H1 (cell line): Measurements from ENCODE around the gene ZNF576. TPM values are rescaled to one million over a fixed set of nuclear protein-coding genes. Genes with fewer than 3 reads are reported as not detected.

Experiments used
- CTCF ChIA-PET: fragments of 300-600 bp; sonication (Branson Sonifier 250); formaldehyde crosslinking; loops from one replicate; lab custom pipeline; 2021; ENCODE audit not compliant: partially characterized antibody; lab: Charles Lee
- POLR2A ChIA-PET: fragments of 300-600 bp; sonication (Branson Sonifier 250); formaldehyde crosslinking; loops from one replicate; lab custom pipeline; 2021; ENCODE audit warnings: inconsistent platforms; ENCODE audit not compliant: partially characterized antibody; lab: Charles Lee
- DNase-seq, 2 experiments: peaks; one replicate each; pipeline versions ENCODE4 v3.0.0 to v3.0.0-alpha.2; 2010 to 2022; ENCODE audit warnings: low spot score in 2 of 2, low read depth in 1 of 2, mixed read lengths in 1 of 2
- FAIRE-seq: peaks from 2 replicates; lab custom pipeline; 2011; peaks lifted over from hg19 to GRCh38; lab: Jason Lieb, UNC
- H2AFZ ChIP-seq: 2 replicates; pipeline ENCODE4 v1.8.1; 2012; ENCODE audit warnings: low read length, inconsistent platforms
- H2AK5ac ChIP-seq: 2 replicates; pipeline ENCODE4 v1.6.1; 2013; ENCODE audit warnings: low read depth, low read length
- H2BK120ac ChIP-seq: replicated peaks from 2 replicates; pipeline ENCODE3; 2013; ENCODE audit warnings: low read depth, low read length, inconsistent platforms
- H2BK12ac ChIP-seq: 2 replicates; pipeline ENCODE4 v1.6.1; 2013; ENCODE audit warnings: low read depth, low read length
- H2BK15ac ChIP-seq: 2 replicates; pipeline ENCODE4 v1.6.1; 2013; ENCODE audit warnings: low read length
- H2BK20ac ChIP-seq: 2 replicates; pipeline ENCODE4 v1.6.1; 2013; ENCODE audit warnings: low read length
- H2BK5ac ChIP-seq: 2 replicates; pipeline ENCODE4 v1.6.1; 2013; ENCODE audit warnings: low read depth, low read length
- H3K14ac ChIP-seq: 2 replicates; pipeline ENCODE4 v1.6.1; 2013; ENCODE audit warnings: inconsistent platforms; ENCODE audit not compliant: insufficient read length
- H3K18ac ChIP-seq: 2 replicates; pipeline ENCODE4 v1.6.1; 2013; ENCODE audit warnings: low read length; ENCODE audit errors: extremely low read depth
- H3K23ac ChIP-seq: 2 replicates; pipeline ENCODE4 v1.6.1; 2013; ENCODE audit warnings: inconsistent platforms; ENCODE audit not compliant: insufficient read length
- H3K23me2 ChIP-seq: 2 replicates; pipeline ENCODE4 v1.6.1; 2013; ENCODE audit warnings: low read depth, low read length
- H3K27ac ChIP-seq: 2 replicates; pipeline ENCODE4 v1.6.1; 2011; ENCODE audit warnings: low read depth, low read length, inconsistent platforms
- H3K27me3 ChIP-seq, 4 experiments: replicated peaks in 1 of 4; 1 replicate in 1 of 4; 2 replicates in 3 of 4; pipeline versions ENCODE4 v1.6.1 to v1.8.1; 2011 to 2013; ENCODE audit warnings: low read length in 3 of 4, mild to moderate bottlenecking in 3 of 4, inconsistent platforms in 2 of 4, mixed read lengths in 2 of 4, moderate library complexity in 1 of 4; ENCODE audit not compliant: control insufficient read depth in 3 of 4, insufficient read depth in 3 of 4; ENCODE audit errors: extremely low read depth in 1 of 4
- H3K36me3 ChIP-seq, 4 experiments: 2 replicates each; pipeline versions ENCODE4 v1.6.1 to v1.8.1; 2011 to 2013; ENCODE audit warnings: mild to moderate bottlenecking in 4 of 4, low read length in 3 of 4, moderate library complexity in 2 of 4, control low read depth in 1 of 4, inconsistent platforms in 1 of 4; ENCODE audit not compliant: insufficient read depth in 4 of 4, control insufficient read depth in 2 of 4
- H3K4ac ChIP-seq: replicated peaks from 2 replicates; pipeline ENCODE3; 2013; ENCODE audit warnings: low read length, low read depth, mixed read lengths, inconsistent platforms; ENCODE audit not compliant: insufficient read length
- H3K4me1 ChIP-seq, 4 experiments: replicated peaks in 1 of 4; 1 replicate in 1 of 4; 2 replicates in 3 of 4; pipeline versions ENCODE4 v1.6.1 to v1.8.1; 2011 to 2013; ENCODE audit warnings: low read length in 3 of 4, inconsistent platforms in 2 of 4, mixed read lengths in 1 of 4; ENCODE audit not compliant: insufficient read depth in 4 of 4, control insufficient read depth in 3 of 4
- H3K4me2 ChIP-seq, 2 experiments: 2 replicates each; pipeline versions ENCODE4 v1.6.1 to v1.8.1; 2011 to 2013; ENCODE audit warnings: low read depth in 2 of 2, low read length in 2 of 2, control low read depth in 1 of 2, inconsistent platforms in 1 of 2, mild to moderate bottlenecking in 1 of 2; ENCODE audit not compliant: insufficient read depth in 1 of 2
- H3K4me3 ChIP-seq, 4 experiments: fragments of 200-600, 300-600 bp in 1 of 4; sonication (generic), shearing (Covaris generic), sonication (Bioruptor Twin) in 1 of 4; 2 replicates each; pipeline versions ENCODE4 v1.5.1 to v1.8.1; 2011 to 2016; ENCODE audit warnings: low read length in 4 of 4, low read depth in 3 of 4, control low read depth in 2 of 4, inconsistent platforms in 2 of 4, mild to moderate bottlenecking in 2 of 4, mixed read lengths in 1 of 4, moderate library complexity in 1 of 4; ENCODE audit not compliant: insufficient read depth in 2 of 4; ENCODE audit errors: extremely low read depth in 1 of 4
- H3K56ac ChIP-seq: replicated peaks from 2 replicates; pipeline ENCODE3; 2013; ENCODE audit warnings: low read depth, mild to moderate bottlenecking, mixed read lengths, low read length, inconsistent platforms; ENCODE audit not compliant: insufficient read length
- H3K79me1 ChIP-seq: 2 replicates; pipeline ENCODE4 v1.6.1; 2013; ENCODE audit warnings: low read depth, low read length, control low read depth
- H3K79me2 ChIP-seq, 2 experiments: 2 replicates each; pipeline versions ENCODE4 v1.6.1 to v1.8.1; 2012 to 2013; ENCODE audit warnings: low read length in 2 of 2, mild to moderate bottlenecking in 2 of 2, inconsistent platforms in 1 of 2; ENCODE audit not compliant: insufficient read depth in 2 of 2, control insufficient read depth in 1 of 2
- H3K9ac ChIP-seq, 4 experiments: replicated peaks in 1 of 4; 1 replicate in 1 of 4; 2 replicates in 3 of 4; pipeline versions ENCODE4 v1.6.1 to v1.8.1; 2011 to 2013; ENCODE audit warnings: low read depth in 3 of 4, low read length in 3 of 4, control low read depth in 2 of 4, mild to moderate bottlenecking in 2 of 4, moderate library complexity in 2 of 4, inconsistent platforms in 1 of 4; ENCODE audit errors: extremely low read depth in 1 of 4
- H3K9me3 ChIP-seq, 2 experiments: 2 replicates each; pipeline versions ENCODE4 v1.6.1 to v1.8.1; 2012 to 2013; ENCODE audit warnings: mild to moderate bottlenecking in 2 of 2, moderate library complexity in 2 of 2, control low read depth in 1 of 2, inconsistent platforms in 1 of 2, low read depth in 1 of 2, low read length in 1 of 2, mixed read lengths in 1 of 2; ENCODE audit not compliant: insufficient read depth in 2 of 2
- H4K20me1 ChIP-seq, 2 experiments: replicated peaks in 1 of 2; 2 replicates each; pipeline versions ENCODE3 to v1.8.1; 2011 to 2013; ENCODE audit warnings: inconsistent platforms in 2 of 2, low read length in 2 of 2, mild to moderate bottlenecking in 1 of 2; ENCODE audit not compliant: insufficient read depth in 2 of 2, control insufficient read depth in 1 of 2
- H4K5ac ChIP-seq: 2 replicates; pipeline ENCODE4 v1.6.1; 2013; ENCODE audit warnings: low read length, low read depth, mixed read lengths, inconsistent platforms; ENCODE audit not compliant: insufficient read length
- H4K8ac ChIP-seq: 2 replicates; pipeline ENCODE4 v1.8.0; 2013; ENCODE audit warnings: mild to moderate bottlenecking, moderate library complexity, low read length, inconsistent platforms; ENCODE audit not compliant: insufficient read depth; ENCODE audit errors: extremely low read depth
- H4K91ac ChIP-seq: replicated peaks from 2 replicates; pipeline ENCODE3; 2013; ENCODE audit warnings: low read length, mixed read lengths, inconsistent platforms; ENCODE audit not compliant: insufficient read length
- ASH2L ChIP-seq: fragments of 200-600, 300-600 bp; sonication (generic); IDR thresholded peaks from one replicate; pipeline ENCODE4 v1.7.1; 2017; ENCODE audit warnings: low read length
- ATF3 ChIP-seq: IDR thresholded peaks from 2 replicates; pipeline ENCODE4 v1.6.1; 2011; ENCODE audit warnings: low read depth, mild to moderate bottlenecking, low read length; ENCODE audit not compliant: insufficient read depth
- CREB1 ChIP-seq: IDR thresholded peaks from 2 replicates; pipeline ENCODE4 v1.6.1; 2012; ENCODE audit warnings: inconsistent platforms
- HDAC2 ChIP-seq, 2 experiments: fragments of 300-600 bp in 1 of 2; sonication (generic) in 1 of 2; IDR thresholded peaks; 2 replicates each; pipeline ENCODE4 v1.6.1; 2011 to 2012; ENCODE audit warnings: low read depth in 2 of 2, low read length in 2 of 2, mild to moderate bottlenecking in 2 of 2, moderate library complexity in 2 of 2, borderline replicate concordance in 1 of 2, inconsistent platforms in 1 of 2
- POLR2A ChIP-seq, 2 experiments: IDR thresholded peaks; 1 replicate in 1 of 2; 2 replicates in 1 of 2; pipeline ENCODE4 v1.6.1; 2011; ENCODE audit warnings: low read depth in 2 of 2, low read length in 2 of 2, mild to moderate bottlenecking in 2 of 2; ENCODE audit errors: control extremely low read depth in 1 of 2
- RAD21 ChIP-seq, 2 experiments: IDR thresholded peaks in 1 of 2; conservative IDR thresholded peaks in 1 of 2; 2 replicates each; pipeline ENCODE4 v1.6.1; 2011; ENCODE audit warnings: low read depth in 2 of 2, low read length in 2 of 2, improper control_type of control experiment in 1 of 2, inconsistent platforms in 1 of 2, mild to moderate bottlenecking in 1 of 2, moderate library complexity in 1 of 2
- RFX5 ChIP-seq: IDR thresholded peaks from 2 replicates; pipeline ENCODE4 v1.6.1; 2011; ENCODE audit warnings: low read depth, low read length, improper control_type of control experiment, borderline replicate concordance
- SP1 ChIP-seq: IDR thresholded peaks from 2 replicates; pipeline ENCODE4 v1.6.1; 2011; ENCODE audit warnings: low read depth, low read length
- WGBS, 2 experiments: shearing (Covaris generic) in 1 of 2; methylation state at CpG; one replicate each; pipeline versions ENCODE4 v1.1.6 to v1.1.7; 2013 to 2015; ENCODE audit warnings: low lambda C conversion rate in 2 of 2, mixed read lengths in 2 of 2, inconsistent platforms in 1 of 2, low coverage in 1 of 2, missing lambda C conversion rate in 1 of 2; ENCODE audit not compliant: insufficient replicate concordance in 2 of 2, insufficient coverage in 1 of 2, insufficient read length in 1 of 2; ENCODE audit errors: extremely low coverage in 1 of 2, missing lambda C conversion rate in 1 of 2; 5-methylcytosine and 5-hydroxymethylcytosine counted together
- polyA plus RNA-seq, 7 experiments: library from polyadenylated mRNA; depleted of rRNA in 3 of 7; stranded (reverse) in 5 of 7; unstranded in 2 of 7; fragments of >200 nt in 5 of 7; fragments of 200-250 nt in 2 of 7; gene quantifications; 1 replicate in 5 of 7; 2 replicates in 1 of 7; 4 replicates in 1 of 7; pipeline versions ENCODE4 v1.2.1 to v1.2.3, GENCODE V29; 2011 to 2013; ENCODE audit warnings: missing spikeins in 2 of 7, mixed read lengths in 2 of 7
- total RNA-seq: library from RNA; stranded (reverse); fragmentation: NEBNext Ultra II Directional; extraction: Animal tissue kit (Norgen Biotek cat#: 25700); gene quantifications from 2 replicates; pipeline ENCODE4 v1.2.1, GENCODE V29; 2021
- TF ChIP-seq, protein P1 (sequence below): IDR thresholded peaks from 2 replicates; pipeline ENCODE4 v1.6.1; 2011; ENCODE audit warnings: low read length, improper control_type of control experiment

The ZNF576 gene
- total and polyA plus RNA-seq, 2 of the 8 experiments (the other 6 are each of a cell fraction or from before 2014, with no cell fraction given): 13.6 to 32.4 TPM

DNA sequence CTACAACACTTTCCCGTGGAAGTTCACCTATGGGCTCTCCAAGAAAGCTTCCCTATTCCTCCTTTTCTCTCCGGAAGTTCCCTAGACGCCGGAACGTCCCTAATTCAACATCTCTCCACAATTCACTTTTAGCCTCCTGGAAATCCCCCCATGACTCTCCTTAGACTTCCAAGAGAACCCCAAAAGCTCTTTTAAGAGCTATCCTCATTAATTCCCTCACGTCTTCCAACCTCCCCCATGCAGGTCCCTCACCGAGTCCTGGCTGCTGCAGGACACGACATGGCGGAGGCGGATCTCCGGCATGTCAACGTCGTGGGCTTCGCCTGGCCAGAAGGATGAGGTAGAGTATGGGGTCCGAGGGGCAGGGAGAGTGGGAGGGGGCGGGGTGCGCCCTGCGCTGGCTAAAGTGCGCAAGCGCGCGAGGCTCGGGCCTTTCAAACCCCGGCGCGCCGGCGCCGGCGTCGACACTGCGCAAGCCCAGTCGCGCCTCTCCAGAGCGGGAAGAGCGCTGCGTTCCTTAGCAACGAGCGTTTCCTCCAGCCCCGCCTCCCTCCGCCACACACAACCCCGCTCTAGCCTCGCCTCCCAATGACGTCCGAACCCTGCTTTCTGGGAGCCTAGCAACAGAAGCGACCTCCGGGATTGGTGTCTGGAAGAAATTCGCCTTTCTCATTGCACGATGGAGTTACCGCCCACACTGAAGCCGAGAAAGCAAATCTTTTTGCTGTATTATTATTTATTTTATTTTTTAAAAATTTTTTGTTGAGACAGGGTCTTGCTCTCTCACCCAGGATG, 21.0 kb upstream of the ZNF576 start, which contains the start of the genes PINLYP and XRCC1:
PINLYP (plus strand) TSS at position 646 of the 795 bp plus-strand sequence. CDS start 1,391 bp downstream, outside the sequence.
XRCC1 (minus strand) TSS at position 372 of the 795 bp plus-strand sequence; CDS start at position 303, 69 bp downstream.
- POLR2A ChIA-PET: interaction anchor here (1.0 to 5.2 kb wide), 7 partner anchors 10 to 42 kb away, joined by 3 to 36 read pairs (median 5); partner anchors contain the start of genes IRGQ, ZNF575 and ZNF576
- H3K56ac ChIP-seq: no peak within 1 kb of the TSS
- H2AFZ ChIP-seq: no peak within 1 kb of the TSS; the same call in 1 of the 2 replicates
- TF ChIP-seq SP1 (peak; percentile 62; the same call in 1 of the 2 replicates), ASH2L (peak; percentile 41), RFX5 (peak; percentile 92), HDAC2 (IDR thresholded peaks at IDR 0.05; ENCODE audit: borderline replicate concordance in 1 of 2, low read depth in 2 of 2, low read length in 2 of 2) (no peak), CREB1 (peak; percentile 94), RAD21 (IDR thresholded peaks at IDR 0.05 in 1 of 2, conservative IDR thresholded peaks at IDR 0.05 in 1 of 2; ENCODE audit: low read depth in 2 of 2, low read length in 2 of 2) (no peak), POLR2A (IDR thresholded peaks at IDR 0.05; ENCODE audit: control extremely low read depth in 1 of 2, low read depth in 2 of 2, low read length in 2 of 2) (peak; percentile 18 to 66), ATF3 (peak; percentile 33; the same call in 1 of the 2 replicates)
- TF ChIP-seq, protein P1, sequence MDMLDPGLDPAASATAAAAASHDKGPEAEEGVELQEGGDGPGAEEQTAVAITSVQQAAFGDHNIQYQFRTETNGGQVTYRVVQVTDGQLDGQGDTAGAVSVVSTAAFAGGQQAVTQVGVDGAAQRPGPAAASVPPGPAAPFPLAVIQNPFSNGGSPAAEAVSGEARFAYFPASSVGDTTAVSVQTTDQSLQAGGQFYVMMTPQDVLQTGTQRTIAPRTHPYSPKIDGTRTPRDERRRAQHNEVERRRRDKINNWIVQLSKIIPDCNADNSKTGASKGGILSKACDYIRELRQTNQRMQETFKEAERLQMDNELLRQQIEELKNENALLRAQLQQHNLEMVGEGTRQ: no peak

More for the DNA sequence above, 21.0 kb upstream of the ZNF576 start, which contains the start of the genes PINLYP and XRCC1:
- H2BK120ac ChIP-seq: no peak within 1 kb of the TSS
- DNase-seq (peak; percentile 93 to 95), FAIRE-seq (peak; percentile 24)
- WGBS, 2 experiments: 2% methylated on average over 47 of the region's 51 CpGs; no CpG with 5 or more reads in 1 of the 2 experiments
- no peak within 1 kb of the TSS for H3K14ac ChIP-seq
- H3K27ac ChIP-seq: peak within 1 kb of the TSS; percentile 68
- H4K91ac ChIP-seq: peak within 1 kb of the TSS; percentile 34
- H4K20me1 ChIP-seq: peaks cover 0 to 4% of the 10 kb centered on the region in 2 experiments
- H3K4me3 ChIP-seq: peak within 1 kb of the TSS; percentile 66 to 89 (median 76)
- no peaks in the 10 kb centered on the region; a peak in 2 of 8 replicates for H3K36me3 ChIP-seq
- no peaks in the 10 kb centered on the region for H3K9me3 ChIP-seq
- H4K8ac ChIP-seq: peak within 1 kb of the TSS; percentile 78; the same call in 1 of the 2 replicates
- peak within 1 kb of the TSS; percentile 46 for H2BK15ac ChIP-seq
- peaks cover 19% of the 10 kb centered on the region for H3K23me2 ChIP-seq
- peak within 1 kb of the TSS; percentile 66 to 84 (median 73) for H3K9ac ChIP-seq
- H3K4me2 ChIP-seq: peak within 1 kb of the TSS; percentile 79 to 82
- H3K79me1 ChIP-seq: peaks cover 11% of the 10 kb centered on the region
- H3K23ac ChIP-seq: no peak within 1 kb of the TSS
- H2BK20ac ChIP-seq: 0 out of 2 replicates have a peak within 1 kb of the TSS, but pooled peaks have one; percentile 37
- CTCF ChIA-PET: interaction anchor here (0.5 to 3.2 kb wide), 10 partner anchors 8 to 56 kb away, joined by 3 to 26 read pairs (median 4); partner anchors contain the start of gene ZNF575
- peak within 1 kb of the TSS; percentile 78 for H2BK5ac ChIP-seq
- H2AK5ac ChIP-seq: peak within 1 kb of the TSS; percentile 88; the same call in 1 of the 2 replicates
- peaks cover 0 to 8% of the 10 kb centered on the region in 2 experiments; a peak in 2 of 4 replicates for H3K79me2 ChIP-seq
- peak within 1 kb of the TSS; percentile 27 for H3K4ac ChIP-seq
- no peaks in the 10 kb centered on the region for H3K27me3 ChIP-seq
- peak within 1 kb of the TSS; percentile 71 for H3K18ac ChIP-seq
- H3K4me1 ChIP-seq: peaks cover 0 to 13% (median 8%) of the 10 kb centered on the region in 4 experiments; a peak in 6 of 7 replicates
- peak within 1 kb of the TSS; percentile 24 for H4K5ac ChIP-seq
- peak within 1 kb of the TSS; percentile 90 for H2BK12ac ChIP-seq
